Measurements from ENCODE around the gene HINFP.
"Not testable (repeated sequence)": the region's sequence is repeated elsewhere in the genome, so short reads cannot be mapped to it uniquely, and the experiment has no call there.

HINFP gene

GRCh38 chr11:119100246-119100970, 21.0 kb upstream of the HINFP start:
- DNase-seq, result no peak

- DNase-seq, result no peak
Measured at GRCh38 chr11:119100994-119101758, 20.2 kb upstream of the HINFP start.

GRCh38 chr11:119101759-119102423, 19.5 kb upstream of the HINFP start, which contains the start of gene DPAGT1:
Gene DPAGT1, minus strand, starts transcription at chr11:119101853. Its CDS starts 198 bp downstream, at chr11:119101655.
- DNase-seq, result peak; percentile 89

- DNase-seq, result not testable (repeated sequence)
Measured at GRCh38 chr11:119103161-119103664, 18.2 kb upstream of the HINFP start.

GRCh38 chr11:119103793-119104192, 17.6 kb upstream of the HINFP start:
- DNase-seq, result no peak

- DNase-seq, result peak; percentile 89
Measured at GRCh38 chr11:119106564-119107537, 14.5 kb upstream of the HINFP start, which contains the start of gene C2CD2L. Gene C2CD2L, plus strand, starts transcription at chr11:119107344. Its CDS starts 398 bp downstream, at chr11:119107742.

- no peak for DNase-seq
Measured at GRCh38 chr11:119107538-119108145, 13.7 kb upstream of the HINFP start.

- DNase-seq, result peak; percentile 30
Measured at GRCh38 chr11:119108146-119108856, 13.1 kb upstream of the HINFP start.

- no peak for DNase-seq
Measured at GRCh38 chr11:119108857-119109221, 12.5 kb upstream of the HINFP start.

- DNase-seq, result no peak
Measured at GRCh38 chr11:119109843-119110242, 11.5 kb upstream of the HINFP start.

- DNase-seq, result no peak
Measured at GRCh38 chr11:119110439-119110838, 10.9 kb upstream of the HINFP start.

GRCh38 chr11:119111361-119111925, 9.9 kb upstream of the HINFP start:
- DNase-seq, result no peak

GRCh38 chr11:119112314-119113020, 8.9 kb upstream of the HINFP start:
- DNase-seq, result no peak

- no peak for DNase-seq
Measured at GRCh38 chr11:119113716-119114115, 7.7 kb upstream of the HINFP start.

- DNase-seq, result no peak
Measured at GRCh38 chr11:119114351-119114750, 7.0 kb upstream of the HINFP start.

- DNase-seq, result peak; percentile 41
Measured at GRCh38 chr11:119115484-119116234, 5.7 kb upstream of the HINFP start.

- no peak for DNase-seq
Measured at GRCh38 chr11:119116235-119116594, 5.2 kb upstream of the HINFP start.

- no peak for DNase-seq
Measured at GRCh38 chr11:119116601-119117000, 4.8 kb upstream of the HINFP start.

- no peak for DNase-seq
Measured at GRCh38 chr11:119117004-119117706, 4.2 kb upstream of the HINFP start.

Data from CD4-positive, alpha-beta T cell treated with Interleukin-4 for 4 hours (primary cell).